ENCODE results near the gene ADIPOQ.
"Not testable (repeated sequence)": the region's sequence is repeated elsewhere in the genome, so short reads cannot be mapped to it uniquely, and the experiment has no call there.

Gene ADIPOQ

DNA sequence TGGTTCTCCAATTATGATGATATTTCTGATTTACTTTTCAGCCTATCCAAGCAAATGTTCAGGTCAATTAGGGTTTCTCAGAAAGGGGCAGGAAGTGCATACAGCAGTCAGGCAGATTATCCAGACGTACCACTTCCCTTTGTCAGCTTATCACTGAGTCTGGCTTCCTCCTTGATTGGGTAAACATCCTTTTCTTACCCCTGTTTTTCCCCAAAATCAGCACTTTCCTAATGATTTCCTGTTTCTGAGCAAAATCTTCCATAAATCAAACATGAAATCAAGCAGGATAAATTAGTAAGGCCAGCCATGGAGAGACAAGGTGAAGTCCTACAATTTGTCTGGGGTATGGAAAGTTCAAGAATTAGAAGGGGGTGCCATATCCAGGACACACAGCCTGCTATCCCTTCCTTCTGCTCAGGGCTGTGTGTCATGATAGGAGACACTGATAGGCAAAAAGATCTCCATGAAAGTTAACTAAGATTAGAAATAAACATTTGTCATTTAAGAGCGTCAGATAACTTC lies 29.0 kb downstream of the ADIPOQ start:
- no peak overlapping the region for H3K23ac ChIP-seq (ENCODE audit: low read depth, low read length, poor library complexity)
- no peak overlapping the region for H2AK5ac ChIP-seq (ENCODE audit: low read depth, low read length)
- H3K4me1 ChIP-seq (ENCODE audit: control insufficient read depth in 2 of 2, insufficient read depth in 1 of 2, low read depth in 1 of 2, low read length in 2 of 2) = no peaks in the 10 kb centered on the region
- no peak overlapping the region for H3K4me3 ChIP-seq (ENCODE audit: low read length in 2 of 2)
- no peak overlapping the region for H3K18ac ChIP-seq (ENCODE audit: low read length)
- H4K8ac ChIP-seq (ENCODE audit: low read depth, low read length) = no peak overlapping the region
- WGBS, 2 donors (ENCODE audit: extremely low coverage in 2 of 2, insufficient read length in 2 of 2, insufficient replicate concordance in 1 of 2) = no CpG with 5 or more reads among the region's 2 CpGs
- H3K14ac ChIP-seq (ENCODE audit: low read length) = no peak overlapping the region
- no peak overlapping the region for H2BK5ac ChIP-seq (ENCODE audit: low read length)
- H3K36me3 ChIP-seq (replicated peaks in 1 of 2; ENCODE audit: control insufficient read depth in 2 of 2, insufficient read depth in 2 of 2, low read length in 2 of 2) = no peaks in the 10 kb centered on the region
- no peak overlapping the region for H4K91ac ChIP-seq (ENCODE audit: low read depth, low read length, poor library complexity)
- no peak overlapping the region for H3K27ac ChIP-seq (replicated peaks; ENCODE audit: low read length)
- no peaks in the 10 kb centered on the region for H3K79me1 ChIP-seq (ENCODE audit: low read depth, low read length)
- H2BK120ac ChIP-seq (ENCODE audit: low read depth, low read length) = no peak overlapping the region
- no peak overlapping the region for H3K4ac ChIP-seq (ENCODE audit: low read length)
- DNase-seq (ENCODE audit: low spot score) = no peak
- H2AFZ ChIP-seq (ENCODE audit: low read length) = no peak overlapping the region
- no peak overlapping the region for H3K4me2 ChIP-seq (ENCODE audit: insufficient read depth, low read length, poor library complexity, severe bottlenecking)
- H2BK12ac ChIP-seq (ENCODE audit: low read length) = no peak overlapping the region
- no peaks in the 10 kb centered on the region for H3K9me3 ChIP-seq (replicated peaks in 1 of 2; ENCODE audit: control insufficient read depth in 2 of 2, insufficient read depth in 1 of 2, low read depth in 1 of 2, low read length in 2 of 2)
- no peaks in the 10 kb centered on the region for H3K27me3 ChIP-seq (ENCODE audit: control insufficient read depth in 3 of 3, insufficient read depth in 3 of 3, low read depth in 1 of 3, low read length in 3 of 3)
- no peak overlapping the region for H2BK15ac ChIP-seq (ENCODE audit: low read length)
- H3K9ac ChIP-seq (ENCODE audit: low read depth, low read length, poor library complexity) = no peak overlapping the region

GRCh38 chr3:186873796-186874195 lies 31.3 kb downstream of the ADIPOQ start:
- H2AK5ac ChIP-seq (ENCODE audit: low read depth, low read length); H3K9me3 ChIP-seq (replicated peaks in 1 of 2; ENCODE audit: control insufficient read depth in 2 of 2, insufficient read depth in 1 of 2, low read depth in 1 of 2, low read length in 2 of 2); H2BK12ac ChIP-seq (ENCODE audit: low read length); H4K91ac ChIP-seq (ENCODE audit: low read depth, low read length, poor library complexity); H3K18ac ChIP-seq (ENCODE audit: low read length); H3K4me3 ChIP-seq (ENCODE audit: low read length in 2 of 2); H3K9ac ChIP-seq (ENCODE audit: low read depth, low read length, poor library complexity); H2BK15ac ChIP-seq (ENCODE audit: low read length); H2BK120ac ChIP-seq (ENCODE audit: low read depth, low read length); H3K36me3 ChIP-seq (replicated peaks in 1 of 2; ENCODE audit: control insufficient read depth in 2 of 2, insufficient read depth in 2 of 2, low read length in 2 of 2); H3K4me2 ChIP-seq (ENCODE audit: insufficient read depth, low read length, poor library complexity, severe bottlenecking); H3K27me3 ChIP-seq (ENCODE audit: control insufficient read depth in 3 of 3, insufficient read depth in 3 of 3, low read depth in 1 of 3, low read length in 3 of 3); H2AFZ ChIP-seq (ENCODE audit: low read length); H2BK5ac ChIP-seq (ENCODE audit: low read length); H3K23ac ChIP-seq (ENCODE audit: low read depth, low read length, poor library complexity); H4K8ac ChIP-seq (ENCODE audit: low read depth, low read length); H3K27ac ChIP-seq (replicated peaks; ENCODE audit: low read length); H3K79me1 ChIP-seq (ENCODE audit: low read depth, low read length); H3K14ac ChIP-seq (ENCODE audit: low read length); H3K4me1 ChIP-seq (ENCODE audit: control insufficient read depth in 2 of 2, insufficient read depth in 1 of 2, low read depth in 1 of 2, low read length in 2 of 2); H3K4ac ChIP-seq (ENCODE audit: low read length); DNase-seq (ENCODE audit: low spot score): not testable (repeated sequence)
- WGBS, 2 donors (ENCODE audit: extremely low coverage in 2 of 2, insufficient read length in 2 of 2, insufficient replicate concordance in 1 of 2) = no CpG with 5 or more reads among the region's 30 CpGs

DNA sequence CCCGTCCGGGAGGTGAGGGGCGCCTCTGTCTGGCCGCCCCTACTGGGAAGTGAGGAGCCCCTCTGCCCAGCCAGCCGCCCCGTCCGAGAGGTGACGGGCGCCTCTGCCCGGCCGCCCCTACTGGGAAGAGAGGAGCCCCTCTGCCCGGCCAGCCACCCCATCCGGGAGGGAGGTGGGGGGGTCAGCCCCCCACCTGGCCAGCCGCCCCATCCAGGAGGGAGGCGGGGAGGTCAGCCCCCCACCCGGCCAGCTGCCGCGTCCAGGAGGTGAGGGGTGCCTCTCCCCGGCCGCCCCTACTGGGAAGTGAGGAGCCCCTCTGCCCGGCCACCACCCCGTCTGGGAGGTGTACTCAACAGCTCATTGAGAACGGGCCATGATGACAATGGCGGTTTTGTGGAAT lies 31.7 kb downstream of the ADIPOQ start:
- not testable (repeated sequence) for DNase-seq (ENCODE audit: low spot score); H3K27ac ChIP-seq (replicated peaks; ENCODE audit: low read length); H2AK5ac ChIP-seq (ENCODE audit: low read depth, low read length); H2BK12ac ChIP-seq (ENCODE audit: low read length); H4K8ac ChIP-seq (ENCODE audit: low read depth, low read length); H3K4me2 ChIP-seq (ENCODE audit: insufficient read depth, low read length, poor library complexity, severe bottlenecking); H3K9me3 ChIP-seq (replicated peaks in 1 of 2; ENCODE audit: control insufficient read depth in 2 of 2, insufficient read depth in 1 of 2, low read depth in 1 of 2, low read length in 2 of 2); H4K91ac ChIP-seq (ENCODE audit: low read depth, low read length, poor library complexity); H3K23ac ChIP-seq (ENCODE audit: low read depth, low read length, poor library complexity); H3K4ac ChIP-seq (ENCODE audit: low read length); H3K14ac ChIP-seq (ENCODE audit: low read length); H3K4me3 ChIP-seq (ENCODE audit: low read length in 2 of 2); H3K36me3 ChIP-seq (replicated peaks in 1 of 2; ENCODE audit: control insufficient read depth in 2 of 2, insufficient read depth in 2 of 2, low read length in 2 of 2); H2BK120ac ChIP-seq (ENCODE audit: low read depth, low read length); H3K27me3 ChIP-seq (ENCODE audit: control insufficient read depth in 3 of 3, insufficient read depth in 3 of 3, low read depth in 1 of 3, low read length in 3 of 3); H2BK15ac ChIP-seq (ENCODE audit: low read length); H3K18ac ChIP-seq (ENCODE audit: low read length); H3K9ac ChIP-seq (ENCODE audit: low read depth, low read length, poor library complexity); H2AFZ ChIP-seq (ENCODE audit: low read length); H3K4me1 ChIP-seq (ENCODE audit: control insufficient read depth in 2 of 2, insufficient read depth in 1 of 2, low read depth in 1 of 2, low read length in 2 of 2); H3K79me1 ChIP-seq (ENCODE audit: low read depth, low read length); H2BK5ac ChIP-seq (ENCODE audit: low read length)
- WGBS, 2 donors (ENCODE audit: extremely low coverage in 2 of 2, insufficient read length in 2 of 2, insufficient replicate concordance in 1 of 2) = no CpG with 5 or more reads among the region's 24 CpGs

DNA sequence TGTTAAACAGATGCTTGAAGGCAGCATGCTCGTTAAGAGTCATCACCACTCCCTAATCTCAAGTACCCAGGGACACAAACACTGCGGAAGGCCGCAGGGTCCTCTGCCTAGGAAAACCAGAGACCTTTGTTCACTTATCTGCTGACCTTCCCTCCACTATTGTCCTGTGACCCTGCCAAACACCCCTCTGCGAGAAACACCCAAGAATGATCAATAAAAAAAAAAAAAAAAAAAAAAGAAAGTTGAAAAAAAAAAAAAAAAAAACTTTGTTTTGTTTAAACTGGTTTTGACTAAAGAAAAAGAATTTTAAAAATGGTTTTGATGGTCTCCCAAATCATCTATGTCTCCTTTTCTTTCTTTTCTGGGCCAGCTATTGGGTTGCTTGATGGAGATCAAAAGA lies 32.3 kb downstream of the ADIPOQ start:
- not testable (repeated sequence) for H3K36me3 ChIP-seq (replicated peaks in 1 of 2; ENCODE audit: control insufficient read depth in 2 of 2, insufficient read depth in 2 of 2, low read length in 2 of 2); H3K4ac ChIP-seq (ENCODE audit: low read length); H4K91ac ChIP-seq (ENCODE audit: low read depth, low read length, poor library complexity); H3K4me1 ChIP-seq (ENCODE audit: control insufficient read depth in 2 of 2, insufficient read depth in 1 of 2, low read depth in 1 of 2, low read length in 2 of 2); H2AFZ ChIP-seq (ENCODE audit: low read length); H2BK120ac ChIP-seq (ENCODE audit: low read depth, low read length); DNase-seq (ENCODE audit: low spot score); H3K4me2 ChIP-seq (ENCODE audit: insufficient read depth, low read length, poor library complexity, severe bottlenecking); H3K23ac ChIP-seq (ENCODE audit: low read depth, low read length, poor library complexity); H3K27me3 ChIP-seq (ENCODE audit: control insufficient read depth in 3 of 3, insufficient read depth in 3 of 3, low read depth in 1 of 3, low read length in 3 of 3); H2BK15ac ChIP-seq (ENCODE audit: low read length); H2BK12ac ChIP-seq (ENCODE audit: low read length); H3K27ac ChIP-seq (replicated peaks; ENCODE audit: low read length); H2AK5ac ChIP-seq (ENCODE audit: low read depth, low read length); H4K8ac ChIP-seq (ENCODE audit: low read depth, low read length); H3K18ac ChIP-seq (ENCODE audit: low read length); H2BK5ac ChIP-seq (ENCODE audit: low read length); H3K9me3 ChIP-seq (replicated peaks in 1 of 2; ENCODE audit: control insufficient read depth in 2 of 2, insufficient read depth in 1 of 2, low read depth in 1 of 2, low read length in 2 of 2); H3K4me3 ChIP-seq (ENCODE audit: low read length in 2 of 2); H3K14ac ChIP-seq (ENCODE audit: low read length); H3K9ac ChIP-seq (ENCODE audit: low read depth, low read length, poor library complexity); H3K79me1 ChIP-seq (ENCODE audit: low read depth, low read length)
- WGBS, 2 donors (ENCODE audit: extremely low coverage in 2 of 2, insufficient read length in 2 of 2, insufficient replicate concordance in 1 of 2) = no CpG with 5 or more reads among the region's 4 CpGs

Measured in neuronal stem cell (in vitro differentiated cells).